Measurements from ENCODE around the gene CDR2L.

DNA sequence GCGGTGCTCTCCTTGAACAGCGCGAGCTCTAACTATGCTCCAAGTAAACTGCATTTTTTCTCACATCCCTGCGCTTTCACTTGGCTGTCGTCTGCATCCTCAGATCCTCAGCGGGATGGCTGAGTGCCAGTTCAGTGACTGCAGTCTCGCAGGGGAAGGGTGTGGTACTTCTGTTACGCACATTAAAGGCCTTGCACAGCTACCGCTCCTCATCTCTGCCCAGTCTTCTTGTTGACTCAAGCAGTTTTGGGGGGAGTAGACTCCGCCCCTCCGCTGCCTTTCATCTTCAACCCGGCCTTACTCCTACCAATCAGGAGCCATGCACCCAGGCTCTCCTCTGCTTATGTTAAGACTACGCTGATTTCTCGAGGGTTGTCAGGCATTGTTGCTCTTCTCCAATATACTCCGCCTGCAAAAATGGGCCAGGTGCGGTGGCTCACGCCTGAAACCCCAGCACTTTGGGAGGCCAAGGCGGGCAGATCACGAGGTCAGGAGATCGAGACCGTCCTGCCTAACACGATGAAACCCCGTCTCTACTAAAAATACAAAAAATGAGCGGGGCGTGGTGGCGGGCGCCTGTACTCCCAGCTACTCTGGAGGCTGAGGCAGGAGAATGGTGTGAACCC is 49.3 kb downstream of the CDR2L start:
- TF ChIP-seq, protein P1, sequence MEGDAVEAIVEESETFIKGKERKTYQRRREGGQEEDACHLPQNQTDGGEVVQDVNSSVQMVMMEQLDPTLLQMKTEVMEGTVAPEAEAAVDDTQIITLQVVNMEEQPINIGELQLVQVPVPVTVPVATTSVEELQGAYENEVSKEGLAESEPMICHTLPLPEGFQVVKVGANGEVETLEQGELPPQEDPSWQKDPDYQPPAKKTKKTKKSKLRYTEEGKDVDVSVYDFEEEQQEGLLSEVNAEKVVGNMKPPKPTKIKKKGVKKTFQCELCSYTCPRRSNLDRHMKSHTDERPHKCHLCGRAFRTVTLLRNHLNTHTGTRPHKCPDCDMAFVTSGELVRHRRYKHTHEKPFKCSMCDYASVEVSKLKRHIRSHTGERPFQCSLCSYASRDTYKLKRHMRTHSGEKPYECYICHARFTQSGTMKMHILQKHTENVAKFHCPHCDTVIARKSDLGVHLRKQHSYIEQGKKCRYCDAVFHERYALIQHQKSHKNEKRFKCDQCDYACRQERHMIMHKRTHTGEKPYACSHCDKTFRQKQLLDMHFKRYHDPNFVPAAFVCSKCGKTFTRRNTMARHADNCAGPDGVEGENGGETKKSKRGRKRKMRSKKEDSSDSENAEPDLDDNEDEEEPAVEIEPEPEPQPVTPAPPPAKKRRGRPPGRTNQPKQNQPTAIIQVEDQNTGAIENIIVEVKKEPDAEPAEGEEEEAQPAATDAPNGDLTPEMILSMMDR (IDR thresholded peaks at IDR 0.05): no peak
- TF ChIP-seq POLR2A (IDR thresholded peaks at IDR 0.05): no peak
